ENCODE results near the gene KRT6B. TPM values are rescaled to one million over a fixed set of nuclear protein-coding genes. Genes with fewer than 3 reads are reported as not detected.

The KRT6B gene
- total RNA-seq, 1 experiment from 2014 or later, result 7.7 TPM

DNA sequence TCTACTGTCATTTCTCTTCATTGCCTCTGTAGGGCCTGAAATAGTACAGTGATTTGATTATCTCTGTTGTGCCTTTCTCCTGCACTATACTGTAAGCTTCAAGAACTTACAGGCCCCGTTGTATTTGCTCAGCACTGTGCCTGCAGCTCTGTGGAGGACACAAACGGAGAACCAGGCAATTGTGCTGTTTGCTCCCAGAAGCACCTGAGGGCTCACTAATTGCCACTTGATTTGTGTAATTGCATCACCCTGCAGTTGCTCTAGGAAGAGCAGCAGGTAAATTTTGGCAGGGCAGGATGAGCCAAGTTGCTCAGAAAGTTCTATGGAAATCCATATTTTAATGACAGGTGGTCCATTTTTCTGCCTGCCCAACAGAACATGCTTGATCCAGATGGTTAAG is 34.2 kb downstream of the KRT6B start:
- H3K9me3 ChIP-seq (ENCODE audit: low read length), result no peaks in the 10 kb centered on the region
- H4K20me1 ChIP-seq (ENCODE audit: low read length), result no peaks in the 10 kb centered on the region
- POLR2A ChIA-PET (ENCODE audit: unreplicated experiment), result no interaction called here
- H3K9ac ChIP-seq (ENCODE audit: low read length), result no peak overlapping the region
- no peaks in the 10 kb centered on the region for H3K36me3 ChIP-seq (ENCODE audit: low read depth, low read length)
- no peak overlapping the region for H3K4me2 ChIP-seq (ENCODE audit: low read length)
- no peaks in the 10 kb centered on the region for H3K79me2 ChIP-seq (ENCODE audit: low read length)
- no peak overlapping the region for H3K27ac ChIP-seq (ENCODE audit: low read length)
- H3K9me2 ChIP-seq (replicated peaks; ENCODE audit: low read length), result no peaks in the 10 kb centered on the region
- no peaks in the 10 kb centered on the region for H3F3A ChIP-seq (ENCODE audit: low read length, unreplicated experiment)
- H3K4me1 ChIP-seq (ENCODE audit: insufficient read depth, low read length), result peaks cover 5% of the 10 kb centered on the region; the same call in 1 of the 2 replicates
- BruUV-seq (replicated peaks), result no TSS peak
- H2AFZ ChIP-seq (ENCODE audit: low read length), result no peak overlapping the region
- H3K4me3 ChIP-seq (ENCODE audit: low read length), result no peak overlapping the region
- intact Hi-C loops (cut with micrococcal nuclease), result no loop called here
- no peak for TF ChIP-seq CTCF (conservative IDR thresholded peaks at IDR 0.05; ENCODE audit: low read depth, low read length)
- TF ChIP-seq EZH2 (IDR thresholded peaks at IDR 0.05; ENCODE audit: low read length, unreplicated experiment), result no peak
- TF ChIP-seq EZH2phosphoT487 (IDR thresholded peaks at IDR 0.05; ENCODE audit: borderline replicate concordance, low read length), result no peak
- H3K27me3 ChIP-seq (ENCODE audit: low read length), result no peaks in the 10 kb centered on the region
- no peak for ATAC-seq
- DNase-seq, result no peak
- CTCF ChIA-PET, result no interaction called here

GRCh38 chr12:52416795-52417194 is 35.2 kb downstream of the KRT6B start:
- Histone ChIP-seq H3K27me3 (ENCODE audit: low read length) (no peaks in the 10 kb centered on the region), H3F3A (ENCODE audit: low read length, unreplicated experiment) (no peaks in the 10 kb centered on the region), H3K9ac (ENCODE audit: low read length) (no peak overlapping the region), H3K27ac (ENCODE audit: low read length) (no peak overlapping the region), H3K4me2 (ENCODE audit: low read length) (no peak overlapping the region), H3K36me3 (ENCODE audit: low read depth, low read length) (no peaks in the 10 kb centered on the region), H3K4me1 (ENCODE audit: insufficient read depth, low read length) (peaks cover 5% of the 10 kb centered on the region; the same call in 1 of the 2 replicates), H3K79me2 (ENCODE audit: low read length) (no peaks in the 10 kb centered on the region), H3K4me3 (ENCODE audit: low read length) (no peak overlapping the region), H2AFZ (ENCODE audit: low read length) (no peak overlapping the region), H4K20me1 (ENCODE audit: low read length) (no peaks in the 10 kb centered on the region), H3K9me3 (ENCODE audit: low read length) (no peaks in the 10 kb centered on the region), H3K9me2 (replicated peaks; ENCODE audit: low read length) (no peaks in the 10 kb centered on the region)
- no TSS peak for BruUV-seq (replicated peaks)
- DNase-seq (no peak), ATAC-seq (no peak)
- intact Hi-C loops (cut with micrococcal nuclease), result no loop called here
- CTCF ChIA-PET, result no interaction called here
- TF ChIP-seq CTCF (conservative IDR thresholded peaks at IDR 0.05; ENCODE audit: low read depth, low read length) (no peak), EZH2 (IDR thresholded peaks at IDR 0.05; ENCODE audit: low read length, unreplicated experiment) (no peak), EZH2phosphoT487 (IDR thresholded peaks at IDR 0.05; ENCODE audit: borderline replicate concordance, low read length) (no peak)
- POLR2A ChIA-PET (ENCODE audit: unreplicated experiment), result no interaction called here

DNA sequence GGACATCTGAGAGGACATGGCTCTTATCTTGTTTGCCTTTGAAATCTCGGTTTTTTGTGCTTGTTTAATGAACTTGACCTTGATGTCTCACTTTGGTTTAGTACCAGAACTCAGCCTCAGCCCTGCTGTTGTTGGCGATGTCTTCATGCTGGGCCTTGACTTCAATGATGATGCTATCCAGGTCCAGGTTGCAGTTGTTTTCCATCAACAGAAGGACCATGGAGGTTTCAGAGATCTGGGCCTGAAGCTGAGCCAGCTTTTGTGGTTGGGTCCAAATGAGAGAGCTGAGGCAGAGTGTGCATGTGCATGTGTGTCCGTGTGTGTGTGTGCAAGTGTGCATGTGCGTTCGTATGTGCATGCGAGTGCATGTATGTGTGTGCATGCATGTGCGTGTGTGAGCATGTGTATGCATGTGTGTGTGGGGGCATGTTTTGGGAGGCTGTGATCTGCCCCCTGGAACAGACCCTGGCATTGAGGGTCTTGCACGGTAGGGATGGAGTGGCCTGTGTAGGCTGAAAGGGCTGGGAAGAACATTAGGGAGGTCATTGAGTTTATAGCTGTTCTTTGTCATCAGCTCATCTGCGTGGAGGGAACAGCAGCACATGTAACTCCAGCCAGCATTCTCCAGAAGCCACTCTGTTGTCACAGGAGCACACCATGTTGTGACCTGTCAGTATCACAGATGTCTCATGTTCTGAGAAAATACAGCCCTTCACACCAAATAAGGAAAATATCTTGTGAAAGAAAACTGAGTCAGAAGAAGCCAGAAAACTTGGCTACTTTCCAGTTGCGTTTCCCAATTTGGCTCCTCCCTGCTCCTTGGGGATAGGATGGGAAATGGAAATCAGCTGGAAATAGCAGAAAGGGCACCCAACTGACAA is 35.8 kb downstream of the KRT6B start:
- ChIA-PET POLR2A (ENCODE audit: unreplicated experiment) (no interaction called here), CTCF (no interaction called here)
- Histone ChIP-seq H3K36me3 (ENCODE audit: low read depth, low read length) (no peaks in the 10 kb centered on the region), H3K27me3 (ENCODE audit: low read length) (no peaks in the 10 kb centered on the region), H3K27ac (ENCODE audit: low read length) (no peak overlapping the region), H3F3A (ENCODE audit: low read length, unreplicated experiment) (no peaks in the 10 kb centered on the region), H3K9me3 (ENCODE audit: low read length) (no peaks in the 10 kb centered on the region), H2AFZ (ENCODE audit: low read length) (no peak overlapping the region), H3K4me3 (ENCODE audit: low read length) (no peak overlapping the region), H3K79me2 (ENCODE audit: low read length) (no peaks in the 10 kb centered on the region), H3K9ac (ENCODE audit: low read length) (no peak overlapping the region), H3K4me1 (ENCODE audit: insufficient read depth, low read length) (peaks cover 5% of the 10 kb centered on the region; the same call in 1 of the 2 replicates), H3K9me2 (replicated peaks; ENCODE audit: low read length) (no peaks in the 10 kb centered on the region), H4K20me1 (ENCODE audit: low read length) (no peaks in the 10 kb centered on the region), H3K4me2 (ENCODE audit: low read length) (no peak overlapping the region)
- BruUV-seq (replicated peaks), result no TSS peak
- no peak for TF ChIP-seq EZH2 (IDR thresholded peaks at IDR 0.05; ENCODE audit: low read length, unreplicated experiment)
- TF ChIP-seq EZH2phosphoT487 (IDR thresholded peaks at IDR 0.05; ENCODE audit: borderline replicate concordance, low read length), result no peak
- no peak for TF ChIP-seq CTCF (conservative IDR thresholded peaks at IDR 0.05; ENCODE audit: low read depth, low read length)
- intact Hi-C loops (cut with micrococcal nuclease), result no loop called here
- peak; percentile 70 for DNase-seq
- ATAC-seq, result no peak

All from PC-3 (cell line).